HS-27A (cell line): Measurements from ENCODE around the gene ADD1.
A peak's percentile ranks its signal among the peaks of the same experiment; 100 is the strongest.
"Not testable (repeated sequence)": the region's sequence is repeated elsewhere in the genome, so short reads cannot be mapped to it uniquely, and the experiment has no call there.

ENCODE experiments used
- DNase-seq: peaks from one replicate; pipeline ENCODE4 v3.0.0-alpha.2; 2012; ENCODE audit warnings: low read depth, missing footprints

Gene ADD1

DNA sequence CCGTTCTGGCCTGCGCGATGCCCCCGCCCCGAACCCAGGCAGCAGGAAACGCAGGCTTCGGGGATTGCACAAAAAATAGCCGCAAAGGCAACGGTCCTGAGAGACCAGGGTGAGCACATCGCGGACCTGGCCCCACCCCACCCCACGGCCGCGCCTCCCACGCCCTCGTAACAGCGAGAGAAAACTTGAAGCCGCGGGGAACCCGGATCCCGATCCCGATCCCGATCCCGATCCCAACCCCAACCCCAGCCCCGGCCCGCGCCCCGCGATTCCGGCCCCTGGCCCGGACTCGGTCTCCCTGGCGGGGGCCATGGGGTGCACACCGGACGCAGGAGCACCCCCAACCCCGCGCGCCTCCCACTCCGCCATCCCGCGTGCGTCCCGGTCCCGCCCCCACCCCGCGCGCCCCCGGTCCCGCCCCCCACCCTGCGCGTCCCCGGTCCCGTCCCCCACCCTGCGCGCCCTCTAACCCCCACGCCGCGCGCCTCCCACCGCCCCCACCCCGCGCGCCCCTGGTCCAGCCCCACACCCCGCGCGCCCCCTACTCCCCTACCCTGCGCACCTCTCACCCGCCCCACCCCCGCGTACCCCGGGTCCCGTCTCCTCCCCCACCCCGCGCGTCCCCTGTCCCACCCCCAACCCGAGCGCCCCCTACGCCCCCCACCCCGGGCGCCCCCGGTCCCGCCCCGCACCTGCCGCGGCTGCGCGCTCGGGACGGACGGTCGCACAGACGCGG lies 90.6 kb downstream of the ADD1 start:
- DNase-seq, result no peak

DNA sequence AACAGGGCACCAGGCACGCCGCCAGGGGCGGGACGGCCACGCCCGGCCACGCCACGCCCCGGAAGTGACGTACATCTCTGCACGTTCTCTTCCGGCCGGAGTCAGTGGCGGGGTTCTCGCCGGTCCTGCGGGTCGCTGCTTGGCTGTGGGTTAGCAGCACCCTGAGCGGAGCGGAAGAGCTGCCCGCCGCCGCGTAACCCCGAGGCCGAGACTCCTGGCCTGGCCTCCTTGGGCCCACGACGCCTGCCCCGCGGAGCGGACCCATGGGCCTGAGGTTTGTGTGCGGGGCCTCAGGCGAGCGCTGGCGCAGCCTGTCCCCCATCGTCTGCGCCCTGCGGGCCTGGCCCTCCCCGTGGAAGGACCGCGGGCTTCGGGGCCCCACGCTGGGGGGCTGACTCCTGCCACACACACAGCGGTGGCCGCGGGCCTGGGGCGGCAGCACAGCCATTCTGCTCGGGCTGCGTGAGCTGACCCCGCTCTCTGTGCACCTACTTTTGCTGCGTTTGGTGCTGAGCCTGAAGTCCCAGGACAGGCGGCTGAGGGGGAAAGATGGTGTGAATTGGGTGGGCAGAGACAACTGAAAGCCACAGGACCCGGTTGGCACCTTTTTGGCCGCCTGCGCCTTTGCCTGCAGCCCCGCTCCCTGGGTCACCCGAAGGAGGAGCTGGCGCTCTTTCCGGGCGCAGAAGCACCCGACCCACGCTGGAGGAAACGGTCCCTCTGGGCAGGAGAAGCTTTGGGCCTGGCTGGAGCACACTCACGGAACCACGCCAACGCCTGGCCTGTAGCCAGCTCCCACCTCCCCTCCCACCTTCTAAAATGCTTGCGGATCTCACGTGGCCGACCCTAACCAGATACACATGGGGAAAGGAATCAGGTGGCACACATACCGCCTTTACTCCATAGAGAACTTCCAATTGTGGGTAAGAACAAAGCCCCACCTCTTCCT lies 91.4 kb downstream of the ADD1 start:
- peak; percentile 57 for DNase-seq

DNA sequence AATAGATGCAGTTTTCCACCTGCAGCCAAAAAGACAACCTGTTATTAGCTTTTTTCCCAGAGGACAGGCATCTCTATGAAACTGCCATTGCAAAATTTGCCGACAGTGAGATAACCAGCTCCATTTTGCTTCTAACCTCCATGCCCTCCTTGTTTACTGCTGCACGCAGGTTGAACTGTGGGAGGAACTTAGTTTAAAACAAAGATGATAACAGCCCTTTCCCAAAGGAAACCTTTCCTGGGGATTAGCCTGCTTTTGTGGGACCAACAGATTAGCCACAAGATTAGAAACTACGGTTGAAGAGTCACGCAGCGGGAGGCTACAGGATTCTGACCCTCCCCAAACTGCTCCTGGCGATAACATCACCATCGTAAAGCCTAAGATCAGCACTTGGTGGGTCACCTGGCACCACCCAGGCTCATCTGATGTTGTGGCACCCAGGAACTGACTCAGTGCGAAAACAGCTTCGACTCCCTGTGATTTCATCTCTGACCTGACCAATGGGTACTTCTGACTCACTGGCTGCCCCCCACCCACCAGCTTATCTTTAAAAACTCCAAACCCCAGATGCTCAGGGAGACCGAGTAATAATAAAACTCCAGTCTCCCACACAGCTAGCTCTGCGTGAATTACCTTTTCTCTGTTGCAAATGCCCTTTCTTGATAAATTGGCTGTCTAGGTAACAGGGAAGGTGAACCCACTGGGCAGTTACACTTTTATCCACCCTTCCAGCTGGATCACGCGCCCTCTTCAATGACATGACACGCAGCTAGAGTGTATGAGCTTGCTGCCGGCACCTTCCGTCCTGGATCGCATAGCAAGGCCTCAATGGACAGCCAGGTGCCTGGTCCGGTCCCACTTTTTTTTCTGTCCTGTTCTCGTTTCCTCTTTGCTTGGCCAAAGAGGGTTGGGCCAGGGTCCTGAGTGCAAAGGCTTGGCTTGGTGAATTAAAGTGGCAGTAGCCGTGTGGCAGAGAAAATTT lies 92.4 kb downstream of the ADD1 start:
- no peak for DNase-seq

DNA sequence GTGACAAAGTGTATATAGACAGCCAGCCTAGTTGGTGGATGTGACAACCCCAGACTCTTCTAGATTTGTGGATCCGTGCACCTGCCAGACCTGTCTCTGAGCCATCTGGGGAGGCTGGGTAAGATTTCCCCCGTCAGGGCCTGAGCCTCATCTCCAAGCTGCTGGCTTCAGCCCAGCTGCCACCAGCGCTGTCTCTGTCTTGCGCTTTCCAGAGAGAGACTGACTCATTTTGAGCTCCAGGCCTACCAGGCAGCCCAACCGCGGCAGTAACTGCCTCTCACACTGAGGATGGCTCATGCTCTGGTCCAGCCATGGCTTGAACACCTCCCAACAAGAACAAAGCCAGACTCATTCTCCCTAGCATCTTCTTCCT lies 93.1 kb downstream of the ADD1 start:
- DNase-seq, result no peak

DNA sequence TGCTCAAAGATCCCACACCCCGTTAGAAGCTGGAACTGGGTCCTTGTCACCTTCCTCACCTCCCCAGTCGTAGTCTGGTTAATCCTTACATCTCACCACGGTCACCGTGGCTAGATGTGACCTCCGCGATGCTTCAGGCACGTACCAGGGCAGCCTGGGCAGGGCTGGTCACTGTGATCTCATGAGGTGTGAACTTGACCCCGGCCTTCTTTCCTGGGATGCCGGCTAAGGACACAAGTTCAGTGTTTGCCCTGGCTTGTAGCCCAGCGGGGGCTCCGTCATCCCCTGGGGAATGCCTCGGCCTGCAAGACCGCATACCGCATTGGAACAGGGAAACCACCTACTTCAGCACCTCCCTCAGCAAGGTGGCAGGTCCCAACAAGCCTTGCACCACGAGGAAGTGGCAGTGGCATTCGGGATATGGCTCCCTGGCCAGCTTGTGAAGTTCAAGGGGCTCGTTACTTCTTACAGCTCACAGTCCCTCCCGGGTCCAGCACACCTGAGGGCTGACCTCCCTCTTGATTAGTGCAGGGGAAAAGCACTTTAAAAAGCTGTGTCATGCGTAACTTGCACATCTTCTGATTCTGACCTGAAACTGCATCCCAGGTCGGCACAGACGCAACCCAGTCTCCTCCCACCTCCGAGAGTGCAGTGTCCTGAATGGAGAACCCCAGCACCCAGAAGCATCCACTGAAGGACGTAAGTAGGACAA lies 93.7 kb downstream of the ADD1 start:
- DNase-seq, result no peak

DNA sequence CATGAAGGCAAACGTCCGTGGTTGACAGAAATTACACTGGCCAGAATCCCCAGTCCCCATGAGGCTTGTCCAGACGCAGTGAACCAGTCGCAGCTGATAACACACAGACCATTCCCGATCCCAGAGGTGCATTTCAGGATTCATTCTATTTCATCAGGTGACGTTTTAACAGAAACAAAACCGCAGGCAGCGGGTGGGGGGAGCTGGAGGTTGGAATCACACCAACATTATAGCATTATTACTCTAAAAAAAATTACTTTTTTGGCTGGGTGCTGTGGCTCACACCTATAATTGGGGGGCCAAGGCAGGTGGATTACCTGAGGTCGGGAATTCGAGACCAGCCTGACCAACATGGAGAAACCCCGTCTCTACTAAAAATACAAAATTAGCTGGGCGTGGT lies 94.3 kb downstream of the ADD1 start:
- no peak for DNase-seq

DNA sequence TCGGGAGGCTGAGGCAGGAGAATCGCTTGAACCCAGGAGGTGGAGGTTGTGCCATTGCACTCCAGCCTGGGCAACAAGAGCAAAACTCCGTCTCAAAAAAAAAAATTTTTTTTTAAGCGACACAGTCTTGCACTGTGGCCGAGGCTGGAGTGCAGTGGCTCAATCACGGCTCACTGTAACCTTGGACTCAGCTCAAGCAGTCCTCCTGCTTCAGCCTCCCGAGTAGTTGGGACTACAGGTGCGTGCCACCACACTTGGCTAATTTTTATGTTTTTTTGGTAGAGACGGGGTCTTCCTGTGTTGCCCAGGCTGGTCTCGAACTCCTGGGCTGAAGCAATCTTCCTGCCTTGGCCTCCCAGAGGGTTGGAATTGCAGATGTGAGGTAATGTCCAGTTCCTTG lies 94.8 kb downstream of the ADD1 start:
- not testable (repeated sequence) for DNase-seq

DNA sequence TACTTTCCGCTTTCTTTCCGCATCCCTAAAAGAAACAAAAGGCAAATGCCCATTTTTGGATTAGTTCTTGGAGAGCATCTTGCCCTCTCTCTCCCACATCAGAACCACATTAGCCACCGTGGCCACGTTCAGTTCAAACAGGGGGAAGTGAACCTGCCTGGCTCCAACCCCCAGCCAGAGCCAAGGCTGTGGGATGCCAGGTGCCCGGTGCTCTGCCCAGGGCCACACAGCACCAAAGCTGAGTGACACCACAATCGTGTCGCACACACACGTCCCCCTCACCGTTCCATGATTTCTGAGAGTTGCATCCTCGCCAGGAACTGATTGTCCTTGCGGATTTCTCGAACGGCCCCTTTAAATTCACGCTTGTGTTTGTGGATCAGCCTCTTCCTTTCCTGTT lies 95.3 kb downstream of the ADD1 start:
- no peak for DNase-seq

DNA sequence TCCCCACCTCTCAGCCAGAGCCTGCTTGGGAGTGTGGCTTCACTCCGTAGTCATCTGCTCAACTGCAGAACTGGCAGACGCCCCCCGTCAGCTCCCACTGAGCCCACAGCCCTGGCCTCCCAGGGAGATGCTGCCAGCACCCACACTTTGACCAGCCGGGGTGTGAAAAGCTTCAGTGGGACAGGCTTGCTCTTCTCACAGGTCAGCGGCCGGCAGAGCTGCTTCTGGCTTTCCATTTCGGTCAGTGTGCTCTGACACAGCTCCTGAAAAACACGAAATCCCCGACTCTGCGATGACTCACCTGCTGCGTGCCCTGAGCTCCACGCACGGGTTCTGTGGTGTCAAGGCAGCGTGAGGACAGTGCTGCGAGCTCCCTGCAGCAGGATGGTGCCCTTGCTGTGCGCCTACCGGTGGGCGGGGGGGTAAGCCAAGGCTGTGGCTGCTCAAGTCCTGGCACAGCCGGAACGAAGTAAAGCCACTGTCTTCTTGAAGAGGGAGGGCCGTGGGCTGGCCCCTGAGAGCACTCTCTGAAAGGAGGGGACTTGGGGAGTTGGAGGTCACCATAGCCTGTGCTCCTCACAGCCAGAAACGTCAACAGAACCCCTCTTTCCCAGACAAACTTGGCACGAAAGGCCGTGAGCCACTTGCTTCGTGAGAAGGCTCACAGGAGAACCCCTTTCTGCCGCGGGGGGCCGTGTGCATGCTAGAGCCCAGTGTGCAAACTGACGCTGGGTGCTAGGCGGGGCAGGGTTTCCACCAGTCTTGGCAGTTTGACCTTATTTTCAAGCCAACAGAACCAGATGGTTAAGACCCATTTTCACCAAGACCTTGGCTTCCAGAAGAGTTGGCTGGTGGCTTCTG lies 96.0 kb downstream of the ADD1 start:
- DNase-seq, result no peak

DNA sequence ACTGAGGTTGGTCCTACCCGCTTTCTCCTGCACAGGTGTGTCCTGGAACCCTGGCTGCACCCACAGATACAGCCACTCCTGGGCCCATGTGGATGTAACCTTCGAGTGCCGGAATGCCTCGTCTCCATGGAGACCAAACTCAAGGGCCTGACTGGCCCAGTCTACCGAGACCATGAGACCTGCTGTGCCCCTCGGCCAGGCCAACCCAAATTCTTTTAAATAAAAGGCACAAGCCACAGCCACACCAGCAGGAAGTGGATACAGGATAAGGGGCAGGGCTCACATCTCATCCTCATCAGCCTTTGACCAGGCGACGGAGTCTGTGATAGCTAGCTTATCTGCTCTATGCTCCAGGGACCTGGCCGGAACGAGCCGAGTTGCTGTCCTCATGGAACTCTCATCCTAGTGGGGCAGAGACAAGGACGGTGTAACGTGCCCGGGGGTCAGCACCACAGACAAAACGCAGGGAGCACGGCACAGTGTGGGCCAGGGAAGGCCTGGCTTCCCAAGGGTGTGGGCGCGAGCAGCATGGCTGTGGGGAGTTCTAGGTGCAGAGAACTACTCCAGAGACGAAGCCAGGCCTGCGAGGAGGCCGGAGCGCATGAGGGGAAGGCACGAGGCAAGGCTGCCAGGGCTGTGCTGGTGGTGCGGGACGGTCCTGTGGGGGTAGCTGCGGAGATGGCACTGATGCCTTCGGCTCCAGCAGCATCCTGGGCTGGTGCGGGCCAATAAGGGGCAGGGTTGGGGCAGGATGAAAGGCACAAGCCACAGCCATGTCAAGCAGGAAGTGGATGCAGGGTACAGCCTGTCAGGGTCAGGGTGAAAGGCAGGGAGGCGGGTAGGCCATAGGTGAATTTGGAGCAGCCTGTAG lies 96.9 kb downstream of the ADD1 start:
- DNase-seq, result no peak

DNA sequence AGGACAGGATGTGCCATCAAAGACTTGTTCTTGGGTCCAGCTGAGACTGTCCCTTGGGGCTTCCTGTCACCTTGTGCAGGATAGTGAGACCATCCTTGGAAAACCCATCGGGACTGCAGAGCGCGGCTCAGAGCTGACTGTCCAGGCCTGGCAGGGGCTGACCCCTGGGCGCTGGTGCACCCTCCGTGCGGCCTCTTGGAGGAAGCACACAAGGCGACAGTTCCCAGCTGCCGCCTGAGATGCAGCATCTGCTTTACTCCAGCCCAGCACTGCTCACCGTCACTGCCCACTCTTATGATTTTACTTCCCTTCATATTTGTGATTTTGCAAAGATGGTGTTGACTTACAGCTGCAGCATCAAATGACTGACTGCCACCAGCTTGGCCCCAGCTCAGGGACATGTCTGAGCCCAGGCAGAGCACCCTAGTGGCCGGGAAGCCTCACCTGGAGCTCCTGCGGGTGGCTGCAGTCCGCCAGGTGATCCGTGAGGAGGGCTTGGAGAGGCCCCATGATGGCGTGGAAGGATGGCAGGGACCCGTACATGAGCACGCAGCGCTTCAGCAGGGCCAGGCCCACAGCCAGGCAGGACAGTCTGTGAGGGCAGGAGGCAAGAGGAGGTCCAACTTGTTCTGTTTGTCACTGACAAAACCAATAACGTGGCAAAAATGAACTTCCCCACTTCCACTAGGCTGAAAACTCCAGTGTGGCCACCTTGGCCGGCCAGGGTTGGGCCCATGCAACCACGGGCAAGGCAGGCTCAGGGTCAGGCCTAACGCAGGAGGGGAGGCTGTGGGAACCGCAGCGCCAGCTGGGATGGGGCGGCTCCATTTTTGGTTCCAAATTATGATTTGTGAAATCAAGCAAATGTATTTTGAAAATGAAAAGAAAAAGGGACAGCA lies 97.7 kb downstream of the ADD1 start:
- DNase-seq, result no peak

DNA sequence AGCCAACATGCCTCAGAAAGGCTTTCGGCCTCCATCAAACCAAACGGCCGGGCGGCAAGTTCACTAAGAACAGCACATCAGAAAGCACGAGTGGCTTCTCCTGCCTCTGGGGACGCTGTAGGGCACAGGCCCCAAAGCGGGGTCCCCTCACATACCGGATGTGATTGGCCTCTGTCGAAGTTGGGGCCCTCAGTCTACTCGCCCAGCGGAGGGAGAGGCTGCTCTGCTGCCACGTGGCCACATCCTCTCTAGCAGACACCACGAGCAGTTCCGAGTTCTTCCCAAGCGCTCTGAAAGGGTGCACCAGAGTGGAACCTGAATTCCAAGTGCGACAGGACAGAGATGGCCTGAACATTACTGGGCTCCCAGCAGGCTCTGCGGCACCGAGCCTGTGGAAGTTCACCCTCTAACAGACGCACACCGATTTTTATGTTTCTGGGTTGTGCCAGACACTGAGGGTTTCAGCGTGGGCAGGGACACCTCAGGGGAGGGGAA lies 98.4 kb downstream of the ADD1 start:
- no peak for DNase-seq

DNA sequence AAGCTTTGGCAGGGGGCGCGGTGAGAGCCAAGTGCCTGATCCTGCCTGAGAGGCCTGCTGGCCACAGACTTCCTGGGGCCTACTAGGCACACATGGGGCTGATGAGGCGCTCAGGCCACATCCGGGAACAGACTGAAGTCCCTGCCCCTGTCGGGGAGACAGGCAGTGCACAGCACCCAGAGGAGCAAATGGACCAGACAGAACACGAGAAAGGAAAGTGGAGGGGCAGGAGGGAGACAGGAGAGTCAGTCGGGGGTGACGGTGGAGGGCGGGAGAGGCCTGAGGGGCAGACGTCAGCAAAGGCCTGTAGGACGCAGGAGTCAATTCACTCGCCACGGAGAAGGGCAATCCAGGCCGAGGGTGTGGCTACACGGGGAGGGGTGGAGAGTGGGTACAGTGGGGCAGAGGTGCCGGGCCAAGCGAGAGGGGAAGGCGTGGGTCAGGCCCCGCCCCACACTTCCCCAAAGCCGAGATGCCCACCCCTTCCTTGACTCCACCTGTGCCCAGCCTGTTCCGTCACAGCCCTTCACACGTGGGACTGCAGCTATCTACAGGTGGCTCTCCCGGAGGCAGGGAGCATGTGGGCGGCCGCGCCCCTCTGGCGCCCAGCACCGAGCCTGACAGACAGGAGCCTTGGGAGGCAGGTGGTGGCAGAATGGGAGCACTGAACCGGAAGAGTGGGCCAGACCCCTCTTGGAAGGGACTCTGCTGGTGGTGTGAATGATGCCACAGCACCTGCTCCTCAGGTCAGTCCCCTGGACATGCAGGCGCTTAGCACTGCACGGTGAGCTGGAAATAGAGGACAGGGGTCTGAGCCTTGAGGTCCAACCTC lies 99.1 kb downstream of the ADD1 start:
- no peak for DNase-seq

DNA sequence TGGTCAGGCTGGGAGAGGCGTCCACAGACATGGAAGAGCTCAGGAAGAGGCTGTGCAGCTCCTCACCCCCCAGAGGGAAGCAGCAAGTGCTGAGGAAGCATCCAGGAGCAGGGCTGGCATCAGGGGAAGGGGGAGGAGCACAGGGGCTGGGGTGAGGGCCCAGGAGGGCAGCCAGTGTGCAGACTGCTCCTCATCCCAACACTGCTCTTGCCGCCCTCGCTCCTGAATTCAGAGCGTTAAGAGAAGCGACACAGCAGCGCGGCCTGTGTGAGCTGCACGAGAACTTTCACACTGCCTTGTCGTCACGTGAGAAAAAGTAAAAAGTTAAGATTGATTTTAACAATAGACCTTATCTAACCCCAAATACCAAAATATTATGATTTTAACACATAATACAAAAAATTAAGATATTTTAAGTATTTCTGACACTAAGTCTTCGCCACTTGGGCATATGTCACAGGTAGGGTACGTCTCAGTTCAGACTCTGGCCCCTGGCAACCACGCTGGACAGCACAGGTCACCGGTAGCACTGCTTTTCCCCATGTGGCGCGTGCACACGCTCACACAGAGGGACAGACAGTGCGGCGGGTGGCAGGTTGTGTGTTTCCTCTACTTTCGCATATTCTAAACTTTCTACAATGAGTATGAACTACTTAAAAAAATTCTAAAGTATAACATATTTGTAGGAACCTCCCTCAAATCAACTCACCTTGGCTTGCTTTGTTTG lies 99.9 kb downstream of the ADD1 start:
- DNase-seq, result no peak

DNA sequence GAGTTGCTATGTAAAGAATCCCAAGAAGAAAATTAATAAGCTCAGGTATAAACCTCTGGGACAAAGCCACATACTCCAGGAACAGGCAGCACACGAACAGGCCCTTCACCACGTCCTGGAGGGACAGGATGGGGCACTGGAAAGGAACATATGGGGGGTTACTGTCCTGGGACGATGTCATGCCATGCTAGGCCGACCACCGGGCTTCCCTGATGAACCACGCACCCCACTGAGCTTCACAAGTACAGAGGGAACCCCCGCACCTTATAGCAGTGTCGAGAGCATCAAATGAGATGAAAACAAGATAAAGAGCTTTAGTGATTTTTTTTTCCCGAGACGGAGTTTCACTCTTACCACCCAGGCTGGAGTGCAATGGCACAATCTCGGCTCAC lies 100.4 kb downstream of the ADD1 start:
- no peak for DNase-seq
